VCaP (cell line): Measurements from ENCODE around the gene GPR87.
A peak's percentile ranks its signal among the peaks of the same experiment; 100 is the strongest.

Experiments used
- H3K27ac ChIP-seq: fragments of 450-650 bp; 2 replicates; pipeline ENCODE4 v1.5.1; 2017
- TF ChIP-seq, protein P1 (sequence below): fragments of 450-650 bp; conservative IDR thresholded peaks from 2 replicates; pipeline ENCODE4 v1.5.1; 2017; ENCODE audit warnings: mild to moderate bottlenecking, moderate library complexity

Gene GPR87

DNA sequence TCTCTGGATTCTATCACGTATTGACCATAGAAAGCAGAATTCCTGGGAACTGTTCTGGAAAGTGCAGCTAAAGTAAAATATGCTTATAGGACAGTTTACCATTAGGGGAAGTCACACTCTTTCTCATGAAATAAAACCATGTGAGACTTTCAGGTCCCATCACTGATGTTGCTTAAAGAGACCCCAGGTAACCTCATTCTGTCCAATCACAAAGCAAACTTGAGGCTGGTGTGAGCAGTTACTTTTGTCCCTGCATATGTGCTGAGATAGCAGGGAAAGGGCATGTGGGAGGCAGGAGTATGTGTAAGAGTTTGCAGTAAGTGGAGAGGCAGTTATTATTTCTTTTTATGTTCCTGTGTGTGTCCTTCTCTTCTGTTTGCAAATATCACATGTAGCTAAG lies 16.1 kb downstream of the GPR87 start:
- H3K27ac ChIP-seq = no peak overlapping the region
- TF ChIP-seq, protein P1, sequence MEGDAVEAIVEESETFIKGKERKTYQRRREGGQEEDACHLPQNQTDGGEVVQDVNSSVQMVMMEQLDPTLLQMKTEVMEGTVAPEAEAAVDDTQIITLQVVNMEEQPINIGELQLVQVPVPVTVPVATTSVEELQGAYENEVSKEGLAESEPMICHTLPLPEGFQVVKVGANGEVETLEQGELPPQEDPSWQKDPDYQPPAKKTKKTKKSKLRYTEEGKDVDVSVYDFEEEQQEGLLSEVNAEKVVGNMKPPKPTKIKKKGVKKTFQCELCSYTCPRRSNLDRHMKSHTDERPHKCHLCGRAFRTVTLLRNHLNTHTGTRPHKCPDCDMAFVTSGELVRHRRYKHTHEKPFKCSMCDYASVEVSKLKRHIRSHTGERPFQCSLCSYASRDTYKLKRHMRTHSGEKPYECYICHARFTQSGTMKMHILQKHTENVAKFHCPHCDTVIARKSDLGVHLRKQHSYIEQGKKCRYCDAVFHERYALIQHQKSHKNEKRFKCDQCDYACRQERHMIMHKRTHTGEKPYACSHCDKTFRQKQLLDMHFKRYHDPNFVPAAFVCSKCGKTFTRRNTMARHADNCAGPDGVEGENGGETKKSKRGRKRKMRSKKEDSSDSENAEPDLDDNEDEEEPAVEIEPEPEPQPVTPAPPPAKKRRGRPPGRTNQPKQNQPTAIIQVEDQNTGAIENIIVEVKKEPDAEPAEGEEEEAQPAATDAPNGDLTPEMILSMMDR = no peak

DNA sequence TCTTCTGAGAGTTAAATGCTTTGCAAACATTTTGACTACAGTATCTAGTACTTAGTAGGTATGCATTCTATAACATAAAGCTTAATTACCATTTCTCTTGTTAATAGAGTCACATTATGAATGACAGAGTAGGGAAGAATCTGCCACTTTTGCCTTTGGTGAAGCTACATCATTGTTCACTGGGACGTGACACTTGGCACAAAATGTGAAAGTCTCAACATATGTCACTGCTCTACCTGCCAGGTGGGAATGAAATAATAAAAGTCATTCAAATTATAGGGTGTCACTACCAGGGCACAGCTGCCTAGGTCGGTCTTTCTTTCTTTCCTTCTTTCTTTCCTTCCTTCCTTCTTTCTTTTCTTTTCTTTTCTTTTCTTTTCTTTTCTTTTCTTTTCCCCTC lies 17.6 kb downstream of the GPR87 start:
- no peak overlapping the region for H3K27ac ChIP-seq
- TF ChIP-seq, protein P1 = no peak

DNA sequence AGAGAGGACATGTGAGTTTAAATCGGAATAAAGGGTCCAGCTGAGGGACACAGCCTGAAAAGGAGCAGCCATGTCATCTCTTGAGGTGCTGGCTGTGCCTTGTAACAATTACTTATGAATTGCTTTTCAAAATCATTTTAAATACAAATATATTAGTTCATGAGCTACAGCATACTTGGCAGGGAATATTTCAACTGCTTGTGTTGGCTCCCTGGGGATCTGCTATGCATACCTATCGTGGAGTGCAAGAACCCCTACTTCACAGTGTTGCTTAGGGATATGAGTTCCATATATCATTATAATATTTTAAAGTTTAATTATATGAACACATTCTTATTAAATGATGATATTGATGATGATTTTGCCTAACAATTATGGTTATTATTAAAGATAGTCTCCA lies 19.2 kb downstream of the GPR87 start:
- H3K27ac ChIP-seq = no peak overlapping the region
- TF ChIP-seq, protein P1 = no peak

DNA sequence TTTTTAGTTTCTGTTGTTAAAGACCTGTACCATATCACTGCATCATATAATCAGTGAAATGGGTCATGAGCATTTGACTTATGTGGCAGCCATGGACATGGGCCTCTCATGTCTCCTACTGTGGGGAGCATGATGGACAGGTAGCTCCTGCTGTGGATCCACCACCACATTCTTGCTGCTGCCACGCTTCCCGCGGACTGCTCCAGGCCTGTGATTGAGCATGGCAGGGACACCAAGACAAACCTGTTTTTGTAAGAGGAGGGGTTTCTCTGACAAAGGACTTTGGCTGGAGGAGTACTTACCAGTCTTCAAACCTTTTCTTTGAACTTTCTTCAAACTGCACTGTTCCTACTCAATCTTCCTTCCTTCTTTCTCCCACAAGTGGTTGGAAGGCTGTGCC lies 20.4 kb downstream of the GPR87 start:
- TF ChIP-seq, protein P1 = no peak

DNA sequence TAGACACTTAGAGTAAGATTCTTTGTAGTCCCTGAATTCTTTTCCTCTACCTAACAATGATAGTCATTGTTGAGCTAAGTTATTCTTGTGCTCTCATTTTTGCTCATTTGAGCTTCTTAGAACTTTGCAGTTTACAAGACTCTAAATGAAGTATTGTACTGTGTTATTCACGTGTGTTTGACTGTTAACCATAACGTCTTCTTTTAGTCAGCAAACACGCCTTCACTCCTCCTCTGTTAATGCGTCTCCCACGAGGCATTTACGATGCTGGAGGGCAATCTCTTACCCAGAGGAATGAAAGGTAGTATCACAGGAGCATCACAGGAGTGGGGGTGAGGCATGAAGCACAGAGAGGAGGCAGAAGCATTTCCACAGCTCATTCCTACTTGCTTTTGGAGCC lies 23.5 kb downstream of the GPR87 start:
- no peak overlapping the region for H3K27ac ChIP-seq

More for the DNA sequence above, 20.4 kb downstream of the GPR87 start:
- no peak overlapping the region for H3K27ac ChIP-seq

DNA sequence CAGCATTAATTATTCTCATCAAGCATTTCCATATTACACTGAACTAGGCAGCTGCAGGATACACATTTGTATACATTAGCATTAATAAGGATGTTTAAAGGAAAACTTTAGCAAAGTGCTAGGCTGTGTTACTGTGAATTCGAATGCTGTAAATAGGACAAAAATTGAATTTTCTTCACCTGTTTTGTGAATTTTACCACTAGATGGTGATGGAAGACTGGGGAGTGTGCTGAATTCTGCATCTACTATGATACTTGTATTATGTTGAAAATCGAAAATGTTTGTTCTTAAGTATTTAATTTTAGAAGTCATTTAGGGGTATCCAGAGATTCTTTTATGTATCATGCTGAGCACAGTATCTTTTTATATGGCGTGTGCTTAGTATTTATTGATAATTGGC lies 25.9 kb downstream of the GPR87 start:
- H3K27ac ChIP-seq = no peak overlapping the region
- TF ChIP-seq, protein P1 = peak; percentile 76

More for the DNA sequence above, 23.5 kb downstream of the GPR87 start:
- TF ChIP-seq, protein P1 = no peak

DNA sequence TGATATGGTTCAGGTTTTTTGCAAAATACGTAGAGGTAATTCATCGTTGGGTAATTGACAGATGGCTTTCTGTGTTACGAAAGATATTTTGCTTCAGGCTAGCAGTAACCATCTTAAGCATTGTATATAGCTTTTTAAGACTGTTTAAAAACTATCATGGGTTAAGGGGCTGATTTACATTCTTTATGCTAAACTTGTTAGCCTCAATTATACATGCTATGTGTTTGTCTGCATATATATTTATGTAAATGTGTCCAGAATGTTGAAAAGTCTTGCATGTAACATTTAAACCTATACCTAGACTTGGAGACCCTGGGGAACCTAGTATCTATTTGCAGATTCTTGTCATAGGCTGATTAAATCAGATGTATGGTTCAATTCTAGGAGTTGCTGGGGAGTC lies 27.2 kb downstream of the GPR87 start:
- TF ChIP-seq, protein P1 = no peak
- H3K27ac ChIP-seq = no peak overlapping the region

DNA sequence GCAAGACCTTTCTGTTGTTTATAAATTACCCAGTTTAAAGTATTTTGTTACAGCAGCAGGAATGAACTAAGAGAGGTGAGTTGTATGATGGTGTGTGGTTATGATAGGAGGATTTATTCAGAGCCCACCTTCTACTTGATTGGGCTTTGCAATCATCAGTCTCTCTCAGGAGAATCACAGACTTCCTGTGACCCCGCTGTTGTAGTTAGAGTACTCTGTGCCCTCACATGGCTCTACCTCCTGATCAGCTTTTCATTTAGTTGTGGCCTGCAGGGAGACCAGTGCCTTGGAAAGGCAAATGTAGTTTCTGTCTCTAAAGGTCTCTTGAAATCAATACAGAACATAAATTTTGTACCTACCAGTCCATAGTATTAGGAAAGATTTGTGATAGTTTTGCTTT lies 30.7 kb downstream of the GPR87 start:
- TF ChIP-seq, protein P1 = no peak
- no peak overlapping the region for H3K27ac ChIP-seq
